ENCODE measurements around the gene C4B. TPM values are rescaled to one million over a fixed set of nuclear protein-coding genes. Genes with fewer than 3 reads are reported as not detected.

C4B gene
- total RNA-seq, 1 experiment from 2014 or later = 2.6 TPM

DNA sequence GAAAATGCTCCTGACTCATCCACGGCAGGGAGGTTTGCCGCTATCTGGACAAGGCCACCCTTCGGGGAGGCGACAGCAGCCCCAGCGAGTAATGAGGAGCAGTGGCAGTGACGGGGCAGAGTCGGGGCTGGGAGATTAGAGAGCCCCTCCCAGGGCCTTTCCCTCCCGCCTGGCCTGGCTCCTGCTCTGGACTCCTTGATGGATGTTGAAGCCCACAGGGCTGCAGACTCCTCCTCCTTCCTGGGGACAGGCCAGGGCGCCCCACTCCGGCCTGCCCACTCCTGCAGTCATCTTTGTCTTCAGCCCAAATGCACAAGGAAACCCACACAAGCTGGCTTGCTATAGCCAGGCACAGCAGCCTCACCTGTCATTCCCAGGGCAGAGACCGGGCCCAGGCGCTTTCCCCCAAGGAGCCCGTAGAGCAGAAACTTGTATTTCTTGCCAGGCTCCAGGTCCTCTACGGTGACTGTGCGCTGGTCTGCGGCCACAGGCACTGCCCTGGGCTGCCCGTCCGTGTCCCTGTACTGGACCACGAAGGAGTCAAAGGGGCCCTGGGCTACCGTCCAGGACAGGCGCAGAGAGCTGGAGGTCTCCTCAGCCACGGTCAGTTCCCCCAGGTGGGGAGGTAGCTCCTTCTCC lies 31.3 kb downstream of the C4B start:
- peaks cover 20% of the 10 kb centered on the region for H3K4me1 ChIP-seq (ENCODE audit: insufficient read depth, low read length)
- H3F3A ChIP-seq (ENCODE audit: low read length, unreplicated experiment) = no peaks in the 10 kb centered on the region
- ChIA-PET POLR2A (ENCODE audit: unreplicated experiment) (no interaction called here), CTCF (no interaction called here)
- no peak overlapping the region for H3K4me3 ChIP-seq (ENCODE audit: low read length)
- DNase-seq (no peak), ATAC-seq (no peak)
- intact Hi-C loops (cut with micrococcal nuclease) = no loop called here
- no peaks in the 10 kb centered on the region for H3K9me2 ChIP-seq (replicated peaks; ENCODE audit: low read length)
- BruUV-seq (replicated peaks) = no TSS peak
- H4K20me1 ChIP-seq (ENCODE audit: low read length) = no peaks in the 10 kb centered on the region
- H3K36me3 ChIP-seq (ENCODE audit: low read depth, low read length) = no peaks in the 10 kb centered on the region
- no peak for TF ChIP-seq EZH2phosphoT487 (IDR thresholded peaks at IDR 0.05; ENCODE audit: borderline replicate concordance, low read length)
- no peak for TF ChIP-seq EZH2 (IDR thresholded peaks at IDR 0.05; ENCODE audit: low read length, unreplicated experiment)
- TF ChIP-seq CTCF (conservative IDR thresholded peaks at IDR 0.05; ENCODE audit: low read depth, low read length) = no peak
- H3K27me3 ChIP-seq (ENCODE audit: low read length) = no peaks in the 10 kb centered on the region
- no peaks in the 10 kb centered on the region for H3K79me2 ChIP-seq (ENCODE audit: low read length)
- H3K9ac ChIP-seq (ENCODE audit: low read length) = no peak overlapping the region
- no peaks in the 10 kb centered on the region for H3K9me3 ChIP-seq (ENCODE audit: low read length)
- H2AFZ ChIP-seq (ENCODE audit: low read length) = no peak overlapping the region
- H3K27ac ChIP-seq (ENCODE audit: low read length) = peak overlapping the region; percentile 49; the same call in 1 of the 2 replicates
- H3K4me2 ChIP-seq (ENCODE audit: low read length) = no peak overlapping the region

DNA sequence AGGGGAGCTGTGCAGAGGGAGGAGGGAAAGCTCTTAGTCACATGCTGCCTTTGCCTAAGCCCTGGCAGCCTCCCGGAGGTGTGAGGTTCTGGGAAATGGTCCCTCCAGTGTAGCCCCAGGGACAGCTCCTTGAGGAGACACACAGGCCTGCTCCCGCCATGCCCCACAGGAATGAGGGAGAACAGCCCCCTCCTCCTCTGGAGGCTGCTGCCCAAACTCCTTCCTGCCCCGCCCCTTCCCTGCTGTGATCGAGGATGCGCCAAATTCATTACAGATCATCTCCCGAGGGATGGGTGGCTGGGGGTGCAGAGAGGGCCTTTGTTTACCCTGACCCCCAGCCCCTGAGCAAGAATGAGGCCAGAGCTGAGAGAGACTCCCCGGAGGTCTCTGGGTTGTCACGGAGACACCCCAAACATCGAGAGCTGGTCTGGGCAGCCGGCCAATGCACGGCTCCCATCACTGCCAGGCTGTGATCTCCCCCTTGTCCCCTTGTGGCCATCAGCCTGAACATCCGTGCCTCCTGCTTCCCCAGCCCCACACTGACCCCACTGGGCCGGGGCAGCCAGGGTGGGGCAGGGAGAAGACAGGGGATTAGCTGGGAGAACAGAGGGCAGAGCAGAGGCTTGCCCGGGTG lies 32.0 kb downstream of the C4B start:
- no peaks in the 10 kb centered on the region for H3K36me3 ChIP-seq (ENCODE audit: low read depth, low read length)
- no peak overlapping the region for H3K4me3 ChIP-seq (ENCODE audit: low read length)
- no peaks in the 10 kb centered on the region for H3K9me3 ChIP-seq (ENCODE audit: low read length)
- ATAC-seq (peak; percentile 50), DNase-seq (peak; percentile 17)
- ChIA-PET CTCF (interaction anchor here (1.5 kb wide), 1 partner anchor 68 kb away, joined by 6 read pairs; no protein-coding TSS in a partner anchor), POLR2A (ENCODE audit: unreplicated experiment) (interaction anchor here (1.0 kb wide), 1 partner anchor 75 kb away, joined by 3 read pairs; the partner anchor contains the start of gene DXO)
- H2AFZ ChIP-seq (ENCODE audit: low read length) = peak overlapping the region; percentile 50
- H3K9ac ChIP-seq (ENCODE audit: low read length) = peak overlapping the region; percentile 32; the same call in 1 of the 2 replicates
- no peaks in the 10 kb centered on the region for H3K79me2 ChIP-seq (ENCODE audit: low read length)
- no peaks in the 10 kb centered on the region for H3K9me2 ChIP-seq (replicated peaks; ENCODE audit: low read length)
- no peaks in the 10 kb centered on the region for H4K20me1 ChIP-seq (ENCODE audit: low read length)
- intact Hi-C loops (cut with micrococcal nuclease) = no loop called here
- peak overlapping the region; percentile 66 for H3K4me2 ChIP-seq (ENCODE audit: low read length)
- H3K27me3 ChIP-seq (ENCODE audit: low read length) = no peaks in the 10 kb centered on the region
- H3F3A ChIP-seq (ENCODE audit: low read length, unreplicated experiment) = no peaks in the 10 kb centered on the region
- peak overlapping the region; percentile 49 for H3K27ac ChIP-seq (ENCODE audit: low read length)
- BruUV-seq (replicated peaks) = no TSS peak
- peaks cover 20% of the 10 kb centered on the region for H3K4me1 ChIP-seq (ENCODE audit: insufficient read depth, low read length)
- no peak for TF ChIP-seq CTCF (conservative IDR thresholded peaks at IDR 0.05; ENCODE audit: low read depth, low read length)

- ChIA-PET CTCF (interaction anchor here (1.5 kb wide), 1 partner anchor 67 kb away, joined by 6 read pairs; no protein-coding TSS in a partner anchor), POLR2A (ENCODE audit: unreplicated experiment) (interaction anchor here (1.0 kb wide), 1 partner anchor 75 kb away, joined by 3 read pairs; the partner anchor contains the start of gene DXO)
- Histone ChIP-seq H3K27me3 (ENCODE audit: low read length) (no peaks in the 10 kb centered on the region), H3K9me2 (replicated peaks; ENCODE audit: low read length) (no peaks in the 10 kb centered on the region), H2AFZ (ENCODE audit: low read length) (peak overlapping the region; percentile 50), H3K4me3 (ENCODE audit: low read length) (no peak overlapping the region; the same call in 1 of the 2 replicates), H3F3A (ENCODE audit: low read length, unreplicated experiment) (no peaks in the 10 kb centered on the region), H3K79me2 (ENCODE audit: low read length) (no peaks in the 10 kb centered on the region), H4K20me1 (ENCODE audit: low read length) (no peaks in the 10 kb centered on the region), H3K9me3 (ENCODE audit: low read length) (no peaks in the 10 kb centered on the region), H3K36me3 (ENCODE audit: low read depth, low read length) (no peaks in the 10 kb centered on the region), H3K4me1 (ENCODE audit: insufficient read depth, low read length) (peaks cover 20% of the 10 kb centered on the region), H3K27ac (ENCODE audit: low read length) (peak overlapping the region; percentile 49), H3K4me2 (ENCODE audit: low read length) (peak overlapping the region; percentile 66), H3K9ac (ENCODE audit: low read length) (peak overlapping the region; percentile 32; the same call in 1 of the 2 replicates)
- DNase-seq (peak; percentile 64), ATAC-seq (peak; percentile 61)
- intact Hi-C loops (cut with micrococcal nuclease) = no loop called here
- TF ChIP-seq CTCF (conservative IDR thresholded peaks at IDR 0.05; ENCODE audit: low read depth, low read length) (no peak), EZH2 (IDR thresholded peaks at IDR 0.05; ENCODE audit: low read length, unreplicated experiment) (no peak), EZH2phosphoT487 (IDR thresholded peaks at IDR 0.05; ENCODE audit: borderline replicate concordance, low read length) (no peak)
- BruUV-seq (replicated peaks) = no TSS peak
Measured at GRCh38 chr6:32047084-32047478, 32.5 kb downstream of the C4B start.
